Fibroblast of peridontal ligament (primary cell): ENCODE results near the gene RAB11FIP3.
A peak's percentile ranks its signal among the peaks of the same experiment; 100 is the strongest.
"Not testable (repeated sequence)": the region's sequence is repeated elsewhere in the genome, so short reads cannot be mapped to it uniquely, and the experiment has no call there.

ENCODE experiments used
- DNase-seq: peaks from one replicate; pipeline ENCODE4 v3.0.0-alpha.2; 2010; ENCODE audit errors: extremely low read depth

Gene RAB11FIP3

DNA sequence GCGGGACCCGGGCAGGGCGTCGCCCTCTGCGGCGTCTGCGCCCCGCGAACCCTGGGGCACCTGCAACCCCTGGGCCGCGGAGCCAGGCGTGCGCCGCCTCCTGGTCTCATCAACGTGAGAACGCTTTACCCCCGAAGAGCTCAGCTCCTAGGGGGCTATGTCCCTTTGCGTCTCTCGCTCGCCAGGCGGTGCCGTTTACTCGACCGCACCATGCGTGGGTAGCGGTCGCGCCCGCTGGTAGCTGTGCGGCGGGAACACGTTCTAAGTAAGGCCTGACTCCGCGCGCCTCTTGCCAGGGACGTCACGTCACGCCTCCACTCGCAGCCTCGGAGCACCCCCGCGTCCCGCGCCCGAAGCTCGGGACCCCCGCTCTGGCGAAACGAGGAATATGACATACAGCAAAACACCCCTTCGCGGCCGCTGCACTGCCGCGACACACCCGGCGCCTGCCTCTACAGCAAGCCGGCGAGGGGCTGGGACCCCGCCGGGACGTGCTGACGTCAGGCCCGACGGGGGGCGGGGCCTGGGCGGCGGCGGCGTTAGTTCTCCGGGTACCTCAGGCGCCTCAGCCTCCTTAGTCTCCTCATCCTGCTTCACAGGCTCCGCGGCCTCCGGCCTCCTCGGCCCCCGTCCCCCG is at the start of gene RAB11FIP3:
Gene RAB11FIP3, plus strand, starts transcription at position 568 of the 637 bp plus-strand sequence. CDS start 358 bp downstream, outside the sequence.
- DNase-seq = peak; percentile 60

GRCh38 chr16:375927-376816 is 49.3 kb upstream of the RAB11FIP3 start:
- DNase-seq = no peak

DNA sequence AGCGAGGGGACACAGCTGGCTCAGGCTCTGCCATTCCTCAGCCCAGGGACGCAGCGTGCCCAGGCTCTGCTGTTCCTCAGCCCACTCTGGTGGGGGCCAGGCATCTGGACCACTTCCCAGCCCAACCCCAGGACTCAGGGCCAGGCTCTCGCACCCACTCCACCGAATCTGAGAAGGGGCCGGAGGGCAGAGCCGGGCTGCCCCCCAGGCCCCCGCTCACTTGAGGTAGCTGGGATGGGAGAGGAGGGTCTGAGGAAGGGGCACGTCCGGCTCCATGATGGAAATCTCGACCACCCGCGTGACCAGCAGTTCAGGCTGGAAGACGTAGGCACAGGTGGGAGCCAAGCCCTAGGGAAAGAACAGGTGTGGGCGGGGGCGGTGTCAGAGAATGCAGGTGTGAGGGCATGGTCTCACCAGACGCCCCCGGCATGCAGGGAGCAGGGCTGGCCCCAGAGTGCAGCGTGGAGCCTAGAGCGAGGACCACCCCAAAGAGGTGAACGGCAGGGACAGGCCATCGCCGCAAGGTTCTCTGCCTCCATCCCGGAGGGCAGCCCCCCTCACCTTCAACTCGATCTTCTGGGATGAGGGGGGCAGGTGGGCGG is 48.5 kb upstream of the RAB11FIP3 start:
- DNase-seq = no peak

- no peak for DNase-seq
Measured at GRCh38 chr16:377419-377951, 48.0 kb upstream of the RAB11FIP3 start.

GRCh38 chr16:378113-378820 is 47.2 kb upstream of the RAB11FIP3 start:
- not testable (repeated sequence) for DNase-seq

GRCh38 chr16:378821-379182 is 46.6 kb upstream of the RAB11FIP3 start:
- DNase-seq = no peak

GRCh38 chr16:379183-379960 is 46.1 kb upstream of the RAB11FIP3 start:
- no peak for DNase-seq

GRCh38 chr16:379961-380761 is 45.3 kb upstream of the RAB11FIP3 start:
- no peak for DNase-seq

DNA sequence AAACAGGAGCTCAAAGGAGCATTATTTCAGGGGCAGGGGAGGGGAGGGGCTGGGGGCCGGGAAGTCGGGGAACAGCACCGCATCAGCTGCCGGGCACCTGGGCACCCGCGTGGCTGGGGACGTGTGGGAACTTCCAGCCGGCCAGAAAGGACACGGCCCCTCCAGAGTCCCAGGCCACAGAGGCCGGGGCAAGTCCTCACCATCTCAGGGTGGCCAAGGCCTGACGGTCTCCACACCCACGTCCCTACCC is 44.8 kb upstream of the RAB11FIP3 start:
- DNase-seq = no peak

GRCh38 chr16:381012-381788 is 44.2 kb upstream of the RAB11FIP3 start:
- DNase-seq = no peak

- DNase-seq = no peak
Measured at GRCh38 chr16:381789-382717, 43.4 kb upstream of the RAB11FIP3 start, which contains the start of gene PGAP6. Gene PGAP6 (minus strand): TSS chr16:381978. CDS start chr16:381821, 157 bp downstream.

- no peak for DNase-seq
Measured at GRCh38 chr16:383326-384051, 42.0 kb upstream of the RAB11FIP3 start.

DNA sequence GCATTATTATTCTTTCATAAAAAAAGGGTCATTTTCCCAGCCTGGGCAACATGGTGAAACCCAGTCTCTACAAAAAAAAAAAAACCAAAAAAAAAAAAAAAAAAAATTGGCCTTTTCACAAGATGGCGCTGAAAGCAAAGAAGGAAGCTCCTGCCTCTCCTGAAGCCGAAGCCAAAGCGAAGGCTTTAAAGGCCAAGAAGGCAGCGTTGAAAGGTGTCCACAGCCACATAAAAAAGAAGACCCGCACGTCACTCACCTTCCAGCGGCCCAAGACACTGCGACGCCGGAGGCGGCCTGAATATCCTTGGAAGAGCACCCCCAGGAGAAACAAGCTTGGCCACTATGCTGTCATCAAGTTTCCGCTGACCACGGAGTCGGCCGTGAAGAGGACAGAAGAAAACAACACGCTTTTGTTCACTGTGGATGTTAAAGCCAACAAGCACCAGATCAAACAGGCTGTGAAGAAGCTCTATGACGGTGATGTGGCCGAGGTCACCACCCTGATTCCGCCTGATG is 38.8 kb upstream of the RAB11FIP3 start:
- no peak for DNase-seq

DNA sequence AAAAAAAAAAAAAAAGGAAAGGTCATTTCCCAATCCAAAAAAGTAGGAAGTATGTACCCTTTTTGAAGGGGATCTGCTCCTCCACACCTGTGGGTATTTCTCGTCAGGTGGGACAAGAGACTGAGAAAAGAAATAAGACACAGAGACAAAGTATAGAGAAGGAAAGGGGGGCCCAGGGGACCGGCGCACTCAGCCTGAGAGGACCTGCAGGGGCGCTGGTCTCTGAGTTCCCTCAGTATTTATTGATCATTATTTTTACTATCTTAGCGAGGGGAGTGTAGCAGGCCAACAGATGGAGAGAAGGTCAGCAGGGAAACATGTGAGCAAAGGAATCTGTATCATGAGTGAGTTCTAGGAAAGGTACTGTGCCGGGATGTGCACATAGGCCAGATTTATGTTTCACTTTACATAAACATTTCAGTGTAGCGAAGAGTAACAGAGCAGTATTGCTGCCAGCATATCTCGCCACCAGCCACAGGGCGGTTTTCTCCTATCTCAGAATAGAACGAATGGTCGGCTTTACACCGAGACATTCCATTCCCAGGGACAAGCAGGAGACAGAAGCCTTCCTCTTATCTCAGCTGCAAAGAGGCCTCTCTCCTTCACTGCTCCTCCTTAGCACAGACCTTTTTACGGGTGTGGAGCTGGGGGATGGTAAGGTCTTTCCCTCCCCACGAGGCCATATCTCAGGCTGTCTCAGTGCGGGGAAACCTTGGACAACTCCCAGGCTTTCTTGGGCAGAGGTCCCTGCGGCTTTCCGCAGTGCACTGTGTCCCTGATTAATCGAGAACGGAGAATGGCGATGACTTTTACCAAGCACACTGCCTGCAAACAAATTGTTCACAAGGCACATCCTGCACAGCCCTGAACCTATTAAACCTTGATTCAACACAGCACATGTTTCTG is 37.4 kb upstream of the RAB11FIP3 start:
- peak; percentile 30 for DNase-seq

GRCh38 chr16:389352-389751 is 36.1 kb upstream of the RAB11FIP3 start:
- DNase-seq = no peak

DNA sequence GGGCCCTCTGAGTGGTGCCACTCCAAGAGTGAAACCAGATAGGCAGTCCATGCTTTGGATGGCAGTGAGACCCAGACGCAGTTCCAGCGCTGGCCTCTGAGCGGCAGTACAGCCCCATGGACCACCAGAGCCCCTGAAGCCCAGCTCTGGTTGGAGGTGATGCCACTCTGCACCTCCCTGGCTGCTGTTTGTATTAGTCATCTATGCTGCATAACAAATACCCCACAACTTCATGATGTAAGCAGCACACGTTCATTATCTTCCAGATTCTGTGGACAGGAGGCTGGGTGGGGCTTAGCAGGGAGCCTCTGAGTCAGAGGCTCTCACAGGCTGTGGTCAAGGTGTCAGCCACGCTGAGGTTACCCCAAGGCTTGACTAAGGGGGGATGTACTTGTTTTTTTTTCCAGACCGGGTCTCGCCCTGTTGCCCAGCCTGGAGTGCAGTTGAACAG is 33.5 kb upstream of the RAB11FIP3 start:
- DNase-seq = peak; percentile 58
